Gastroesophageal sphincter (tissue), 3 donors: ENCODE measurements around the gene ZBTB20.

Experiments used
- EP300 ChIP-seq: sonication (generic); formaldehyde crosslinking; IDR thresholded peaks from one replicate; pipeline ENCODE4 v1.6.1; 2017; ENCODE audit warnings: antibody characterized with exemption, mild to moderate bottlenecking
- POLR2A ChIP-seq, 2 donors: fragments of 450-650 bp; IDR thresholded peaks; one replicate each; pipeline ENCODE4 v1.6.1; 2017; ENCODE audit warnings: antibody characterized with exemption in 2 of 2, mild to moderate bottlenecking in 2 of 2, moderate library complexity in 1 of 2
- POLR2AphosphoS5 ChIP-seq: sonication (generic); formaldehyde crosslinking; IDR thresholded peaks from one replicate; pipeline ENCODE4 v1.6.1; 2017; ENCODE audit warnings: antibody characterized with exemption
- TF ChIP-seq, protein P1 (sequence below), 4 experiments: fragments of 200-600 bp in 2 of 4; fragments of 450-650 bp in 2 of 4; sonication (generic) in 1 of 4; IDR thresholded peaks; one replicate each; pipeline ENCODE4 v1.5.1; 2017 to 2019; ENCODE audit warnings: antibody characterized with exemption in 4 of 4, mild to moderate bottlenecking in 2 of 4, moderate library complexity in 2 of 4

DNA sequence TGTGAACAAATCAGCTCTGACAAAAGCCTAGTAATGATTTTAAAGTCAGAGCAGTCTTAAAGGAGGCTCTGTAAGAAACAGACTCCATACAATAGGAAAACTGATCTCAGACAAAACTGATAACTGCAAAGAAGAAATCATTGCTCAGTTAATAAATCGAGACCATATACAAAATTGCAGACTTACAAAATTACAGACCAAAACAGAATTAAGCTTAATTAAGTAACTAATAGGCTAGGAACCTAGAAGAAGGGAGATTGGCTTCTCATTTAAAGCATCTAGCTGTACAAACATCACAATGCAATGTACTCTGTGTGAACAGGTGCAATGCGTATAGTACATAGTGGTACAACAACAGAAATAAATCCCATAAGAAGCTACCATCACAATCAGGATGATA is 46.3 kb downstream of the ZBTB20 start:
- TF ChIP-seq, protein P1, sequence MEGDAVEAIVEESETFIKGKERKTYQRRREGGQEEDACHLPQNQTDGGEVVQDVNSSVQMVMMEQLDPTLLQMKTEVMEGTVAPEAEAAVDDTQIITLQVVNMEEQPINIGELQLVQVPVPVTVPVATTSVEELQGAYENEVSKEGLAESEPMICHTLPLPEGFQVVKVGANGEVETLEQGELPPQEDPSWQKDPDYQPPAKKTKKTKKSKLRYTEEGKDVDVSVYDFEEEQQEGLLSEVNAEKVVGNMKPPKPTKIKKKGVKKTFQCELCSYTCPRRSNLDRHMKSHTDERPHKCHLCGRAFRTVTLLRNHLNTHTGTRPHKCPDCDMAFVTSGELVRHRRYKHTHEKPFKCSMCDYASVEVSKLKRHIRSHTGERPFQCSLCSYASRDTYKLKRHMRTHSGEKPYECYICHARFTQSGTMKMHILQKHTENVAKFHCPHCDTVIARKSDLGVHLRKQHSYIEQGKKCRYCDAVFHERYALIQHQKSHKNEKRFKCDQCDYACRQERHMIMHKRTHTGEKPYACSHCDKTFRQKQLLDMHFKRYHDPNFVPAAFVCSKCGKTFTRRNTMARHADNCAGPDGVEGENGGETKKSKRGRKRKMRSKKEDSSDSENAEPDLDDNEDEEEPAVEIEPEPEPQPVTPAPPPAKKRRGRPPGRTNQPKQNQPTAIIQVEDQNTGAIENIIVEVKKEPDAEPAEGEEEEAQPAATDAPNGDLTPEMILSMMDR (IDR thresholded peaks at IDR 0.05) = no peak
- TF ChIP-seq POLR2AphosphoS5 (no peak), POLR2A (IDR thresholded peaks at IDR 0.05) (no peak), EP300 (no peak)
